GM23248 (cell line): ENCODE data around the gene CAST.

ENCODE experiments used
- EZH2 ChIP-seq: fragments of 200-600 bp; sonication (generic); IDR thresholded peaks from 2 replicates; pipeline ENCODE4 v1.6.1; 2018; ENCODE audit warnings: antibody characterized with exemption, mild to moderate bottlenecking; ENCODE audit not compliant: insufficient read depth, poor library complexity, severe bottlenecking
- EZH2phosphoT487 ChIP-seq: fragments of 200-600 bp; sonication (generic); IDR thresholded peaks from 2 replicates; pipeline ENCODE4 v1.6.1; 2018; ENCODE audit warnings: antibody characterized with exemption, moderate library complexity, mild to moderate bottlenecking, low read depth; ENCODE audit not compliant: insufficient read depth

GRCh38 chr5:96687080-96687479 is 24.9 kb downstream of the CAST start:
- TF ChIP-seq EZH2 (no peak), EZH2phosphoT487 (no peak)
